GM12878 (cell line): ENCODE results near the gene ESYT3.
"Not testable (repeated sequence)": the region's sequence is repeated elsewhere in the genome, so short reads cannot be mapped to it uniquely, and the experiment has no call there.

Source experiments
- BHLHE40 ChIP-seq, 2 experiments: fragments of 450-650 bp in 1 of 2; IDR thresholded peaks; 2 replicates each; pipeline ENCODE4 v1.6.1; 2011 to 2017; ENCODE audit warnings: low read depth in 2 of 2, borderline replicate concordance in 1 of 2, improper control_type of control experiment in 1 of 2, low read length in 1 of 2, mild to moderate bottlenecking in 1 of 2
- HDAC6 ChIP-seq: fragments of 200-600 bp; sonication (generic); IDR thresholded peaks from one replicate; pipeline ENCODE4 v1.8.0; 2017; ENCODE audit warnings: antibody characterized with exemption; ENCODE audit not compliant: unreplicated experiment
- POLR2AphosphoS2 ChIP-seq: IDR thresholded peaks from 2 replicates; pipeline ENCODE4 v1.6.1; 2011; ENCODE audit warnings: low read depth, mild to moderate bottlenecking, low read length, improper control_type of control experiment, moderate library complexity
- POLR2AphosphoS5 ChIP-seq: IDR thresholded peaks from 2 replicates; pipeline ENCODE4 v1.6.1; 2011; ENCODE audit warnings: mild to moderate bottlenecking, low read length, inconsistent platforms
- ZBED1 ChIP-seq: IDR thresholded peaks from 2 replicates; pipeline ENCODE4 v1.6.1; 2016; ENCODE audit warnings: borderline replicate concordance
- TF ChIP-seq, protein P1 (sequence below): IDR thresholded peaks from 2 replicates; pipeline ENCODE4 v1.6.1; 2012; ENCODE audit warnings: low read length, inconsistent platforms
- TF ChIP-seq, protein P2 (sequence below): IDR thresholded peaks from 2 replicates; pipeline ENCODE4 v1.6.1; 2012; ENCODE audit warnings: low read depth, low read length, improper control_type of control experiment

DNA sequence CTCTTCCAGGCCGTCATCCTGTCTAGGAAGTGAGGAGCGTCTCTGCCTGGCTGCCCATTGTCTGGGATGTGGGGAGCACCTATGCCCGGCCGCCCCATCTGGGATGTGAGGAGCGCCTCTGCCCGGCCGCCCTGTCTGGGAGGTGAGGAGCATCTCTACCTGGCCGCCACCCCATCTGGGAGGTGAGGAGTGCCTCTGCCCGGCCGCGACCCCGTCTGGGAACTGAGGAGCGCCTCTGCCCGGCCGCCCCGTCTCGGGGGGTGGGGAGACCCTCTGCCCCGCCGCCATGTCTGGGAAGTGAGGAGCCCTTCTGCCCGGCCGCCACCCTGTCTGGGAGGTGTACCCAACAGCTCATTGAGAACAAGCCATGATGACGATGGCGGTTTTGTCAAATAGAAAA, 87.0 kb downstream of the ESYT3 start:
- TF ChIP-seq ZBED1; HDAC6; POLR2AphosphoS5; BHLHE40 (IDR thresholded peaks at IDR 0.05; ENCODE audit: borderline replicate concordance in 1 of 2, low read depth in 2 of 2, low read length in 1 of 2); POLR2AphosphoS2: not testable (repeated sequence)
- TF ChIP-seq, protein P1, sequence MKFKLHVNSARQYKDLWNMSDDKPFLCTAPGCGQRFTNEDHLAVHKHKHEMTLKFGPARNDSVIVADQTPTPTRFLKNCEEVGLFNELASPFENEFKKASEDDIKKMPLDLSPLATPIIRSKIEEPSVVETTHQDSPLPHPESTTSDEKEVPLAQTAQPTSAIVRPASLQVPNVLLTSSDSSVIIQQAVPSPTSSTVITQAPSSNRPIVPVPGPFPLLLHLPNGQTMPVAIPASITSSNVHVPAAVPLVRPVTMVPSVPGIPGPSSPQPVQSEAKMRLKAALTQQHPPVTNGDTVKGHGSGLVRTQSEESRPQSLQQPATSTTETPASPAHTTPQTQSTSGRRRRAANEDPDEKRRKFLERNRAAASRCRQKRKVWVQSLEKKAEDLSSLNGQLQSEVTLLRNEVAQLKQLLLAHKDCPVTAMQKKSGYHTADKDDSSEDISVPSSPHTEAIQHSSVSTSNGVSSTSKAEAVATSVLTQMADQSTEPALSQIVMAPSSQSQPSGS, result not testable (repeated sequence)
- TF ChIP-seq, protein P2, sequence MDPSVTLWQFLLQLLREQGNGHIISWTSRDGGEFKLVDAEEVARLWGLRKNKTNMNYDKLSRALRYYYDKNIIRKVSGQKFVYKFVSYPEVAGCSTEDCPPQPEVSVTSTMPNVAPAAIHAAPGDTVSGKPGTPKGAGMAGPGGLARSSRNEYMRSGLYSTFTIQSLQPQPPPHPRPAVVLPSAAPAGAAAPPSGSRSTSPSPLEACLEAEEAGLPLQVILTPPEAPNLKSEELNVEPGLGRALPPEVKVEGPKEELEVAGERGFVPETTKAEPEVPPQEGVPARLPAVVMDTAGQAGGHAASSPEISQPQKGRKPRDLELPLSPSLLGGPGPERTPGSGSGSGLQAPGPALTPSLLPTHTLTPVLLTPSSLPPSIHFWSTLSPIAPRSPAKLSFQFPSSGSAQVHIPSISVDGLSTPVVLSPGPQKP, result not testable (repeated sequence)
